ES-I3 (cell line): ENCODE data around the gene UBTF.

Experiments used
- H3K36me3 ChIP-seq: 2 replicates; pipeline ENCODE4 v1.6.1; 2013; ENCODE audit warnings: mild to moderate bottlenecking, low read length, control low read depth, moderate library complexity; ENCODE audit not compliant: insufficient read depth
- H3K4me1 ChIP-seq: 2 replicates; pipeline ENCODE4 v1.6.1; 2013; ENCODE audit warnings: mild to moderate bottlenecking, control low read depth, low read length; ENCODE audit not compliant: insufficient read depth
- H3K9ac ChIP-seq: 2 replicates; pipeline ENCODE4 v1.6.1; 2013; ENCODE audit warnings: low read depth, mild to moderate bottlenecking, low read length, moderate library complexity
- H3K9me3 ChIP-seq: 2 replicates; pipeline ENCODE4 v1.6.1; 2013; ENCODE audit warnings: mild to moderate bottlenecking, low read length, moderate library complexity; ENCODE audit not compliant: control insufficient read depth, insufficient read depth

Gene UBTF

GRCh38 chr17:44213403-44214229 lies 5.9 kb downstream of the UBTF start:
- Histone ChIP-seq H3K4me1 (peaks cover 8% of the 10 kb centered on the region; the same call in 1 of the 2 replicates), H3K36me3 (peaks cover 17% of the 10 kb centered on the region; the same call in 1 of the 2 replicates), H3K9me3 (no peaks in the 10 kb centered on the region), H3K9ac (no peak overlapping the region)

GRCh38 chr17:44212507-44213402 lies 6.7 kb downstream of the UBTF start:
- Histone ChIP-seq H3K4me1 (peaks cover 8% of the 10 kb centered on the region; the same call in 1 of the 2 replicates), H3K9me3 (no peaks in the 10 kb centered on the region), H3K36me3 (peaks cover 19% of the 10 kb centered on the region; the same call in 1 of the 2 replicates), H3K9ac (no peak overlapping the region)

GRCh38 chr17:44211281-44212265 lies 7.9 kb downstream of the UBTF start:
- H3K9ac ChIP-seq, result no peak overlapping the region

GRCh38 chr17:44210342-44211192 lies 8.9 kb downstream of the UBTF start:
- H3K9me3 ChIP-seq, result no peaks in the 10 kb centered on the region
- no peak overlapping the region; the same call in 1 of the 2 replicates for H3K9ac ChIP-seq
- H3K4me1 ChIP-seq, result no peaks in the 10 kb centered on the region; the same call in 1 of the 2 replicates
- peaks cover 17% of the 10 kb centered on the region; the same call in 1 of the 2 replicates for H3K36me3 ChIP-seq

More at GRCh38 chr17:44211281-44212265, 7.9 kb downstream of the UBTF start:
- Histone ChIP-seq H3K9me3 (no peaks in the 10 kb centered on the region), H3K4me1 (no peaks in the 10 kb centered on the region; the same call in 1 of the 2 replicates), H3K36me3 (peaks cover 18% of the 10 kb centered on the region; the same call in 1 of the 2 replicates)

- H3K36me3 ChIP-seq, result peaks cover 10% of the 10 kb centered on the region; the same call in 1 of the 2 replicates
- H3K9ac ChIP-seq, result no peak overlapping the region
- H3K9me3 ChIP-seq, result no peaks in the 10 kb centered on the region
- no peaks in the 10 kb centered on the region; the same call in 1 of the 2 replicates for H3K4me1 ChIP-seq
Observed at GRCh38 chr17:44209786-44210341, 9.6 kb downstream of the UBTF start.

- Histone ChIP-seq H3K4me1 (no peaks in the 10 kb centered on the region; the same call in 1 of the 2 replicates), H3K9ac (no peak overlapping the region), H3K9me3 (no peaks in the 10 kb centered on the region), H3K36me3 (0 out of 2 replicates have a peak, but pooled peaks cover 3% of the 10 kb centered on the region)
Observed at GRCh38 chr17:44207743-44208142, 11.7 kb downstream of the UBTF start.

- Histone ChIP-seq H3K36me3 (0 out of 2 replicates have a peak, but pooled peaks cover 3% of the 10 kb centered on the region), H3K9me3 (no peaks in the 10 kb centered on the region), H3K4me1 (no peaks in the 10 kb centered on the region; the same call in 1 of the 2 replicates), H3K9ac (no peak overlapping the region)
Observed at GRCh38 chr17:44207319-44207718, 12.2 kb downstream of the UBTF start.

GRCh38 chr17:44206825-44207155 lies 12.7 kb downstream of the UBTF start:
- 0 out of 2 replicates have a peak, but pooled peaks cover 3% of the 10 kb centered on the region for H3K36me3 ChIP-seq
- no peaks in the 10 kb centered on the region; the same call in 1 of the 2 replicates for H3K4me1 ChIP-seq
- H3K9ac ChIP-seq, result no peak overlapping the region

GRCh38 chr17:44205962-44206824 lies 13.3 kb downstream of the UBTF start:
- peaks cover 2% of the 10 kb centered on the region for H3K4me1 ChIP-seq
- H3K9ac ChIP-seq, result no peak overlapping the region
- no peaks in the 10 kb centered on the region for H3K9me3 ChIP-seq
- H3K36me3 ChIP-seq, result 0 out of 2 replicates have a peak, but pooled peaks cover 3% of the 10 kb centered on the region

More at GRCh38 chr17:44206825-44207155, 12.7 kb downstream of the UBTF start:
- no peaks in the 10 kb centered on the region for H3K9me3 ChIP-seq

GRCh38 chr17:44204441-44204882 lies 15.0 kb downstream of the UBTF start:
- H3K4me1 ChIP-seq, result peaks cover 4% of the 10 kb centered on the region; the same call in 1 of the 2 replicates
- H3K36me3 ChIP-seq, result 0 out of 2 replicates have a peak, but pooled peaks cover 3% of the 10 kb centered on the region
- H3K9me3 ChIP-seq, result no peaks in the 10 kb centered on the region

GRCh38 chr17:44203731-44204440 lies 15.6 kb downstream of the UBTF start:
- Histone ChIP-seq H3K36me3 (0 out of 2 replicates have a peak, but pooled peaks cover 3% of the 10 kb centered on the region), H3K9me3 (no peaks in the 10 kb centered on the region), H3K9ac (no peak overlapping the region), H3K4me1 (peaks cover 4% of the 10 kb centered on the region; the same call in 1 of the 2 replicates)

More at GRCh38 chr17:44204441-44204882, 15.0 kb downstream of the UBTF start:
- H3K9ac ChIP-seq, result no peak overlapping the region
